ENCODE measurements around the gene MRPS31. TPM values are rescaled to one million over a fixed set of nuclear protein-coding genes. Genes with fewer than 3 reads are reported as not detected.

The MRPS31 gene
- total and polyA plus RNA-seq, 2 donors (not counting 3 experiments of a cell fraction or from before 2014, with no cell fraction given) = 7.6 to 17.8 TPM

DNA sequence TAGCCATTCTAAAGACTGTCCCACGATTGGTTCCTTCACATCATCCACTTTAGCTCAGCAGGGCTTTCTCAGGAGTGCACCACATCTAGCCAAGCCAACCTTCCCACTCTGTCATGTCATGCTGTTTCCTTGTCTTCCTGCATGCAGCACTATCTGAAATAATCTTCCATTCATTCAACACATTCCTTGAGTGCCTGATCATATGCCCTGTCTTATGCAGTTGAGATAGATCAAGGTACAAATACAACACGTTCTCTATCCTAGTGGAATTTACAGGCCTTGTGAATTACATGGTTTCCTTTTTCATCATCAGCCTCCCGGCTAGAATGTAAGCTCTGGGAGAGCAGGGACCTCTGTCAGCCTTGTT, 6.8 kb upstream of the MRPS31 start:
- dilution Hi-C loops (cut with MboI; ENCODE audit: extremely low pct_ligation_motif_present, low sequenced_read_pairs) = no loop called here
- DNase-seq (ENCODE audit: low read depth, low spot score) = no peak
- no peak overlapping the region for H3K9ac ChIP-seq (replicated peaks; ENCODE audit: extremely low read depth, insufficient read depth, low read length)
- CTCF ChIA-PET = interaction anchor here (0.7 to 2.3 kb wide), 37 partner anchors 9 to 1726 kb away, joined by 3 to 31 read pairs (median 4); partner anchors contain the start of gene SLC25A15
- no peak overlapping the region for H3K4me2 ChIP-seq (ENCODE audit: insufficient read depth, low read length)
- no peaks in the 10 kb centered on the region for H3K27me3 ChIP-seq (ENCODE audit: control insufficient read depth in 2 of 2, insufficient read depth in 2 of 2, low read length in 2 of 2)
- intact Hi-C loops (cut with micrococcal nuclease) = loop anchor here (1.0 to 10.0 kb wide), 9 partner anchors 37 to 1743 kb away; partner anchors contain the start of genes NHLRC3, PROSER1 and WBP4
- H4K20me1 ChIP-seq (replicated peaks; ENCODE audit: control insufficient read depth, extremely low read depth, insufficient read depth, low read length) = no peaks in the 10 kb centered on the region
- TF ChIP-seq JUN (IDR thresholded peaks at IDR 0.05; ENCODE audit: borderline replicate concordance, insufficient read depth, insufficient read length, low read depth) (no peak), EZH2 (IDR thresholded peaks at IDR 0.05; ENCODE audit: borderline replicate concordance, low read depth, low read length, severe bottlenecking) (no peak), POLR2A (IDR thresholded peaks at IDR 0.05; ENCODE audit: low read depth, low read length) (no peak), POLR2AphosphoS5 (IDR thresholded peaks at IDR 0.05; ENCODE audit: insufficient read depth, low read depth, low read length) (no peak)
- TF ChIP-seq, protein P1, sequence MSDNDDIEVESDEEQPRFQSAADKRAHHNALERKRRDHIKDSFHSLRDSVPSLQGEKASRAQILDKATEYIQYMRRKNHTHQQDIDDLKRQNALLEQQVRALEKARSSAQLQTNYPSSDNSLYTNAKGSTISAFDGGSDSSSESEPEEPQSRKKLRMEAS (IDR thresholded peaks at IDR 0.05; ENCODE audit: insufficient read depth, insufficient read length) = no peak
- TF ChIP-seq, protein P2, sequence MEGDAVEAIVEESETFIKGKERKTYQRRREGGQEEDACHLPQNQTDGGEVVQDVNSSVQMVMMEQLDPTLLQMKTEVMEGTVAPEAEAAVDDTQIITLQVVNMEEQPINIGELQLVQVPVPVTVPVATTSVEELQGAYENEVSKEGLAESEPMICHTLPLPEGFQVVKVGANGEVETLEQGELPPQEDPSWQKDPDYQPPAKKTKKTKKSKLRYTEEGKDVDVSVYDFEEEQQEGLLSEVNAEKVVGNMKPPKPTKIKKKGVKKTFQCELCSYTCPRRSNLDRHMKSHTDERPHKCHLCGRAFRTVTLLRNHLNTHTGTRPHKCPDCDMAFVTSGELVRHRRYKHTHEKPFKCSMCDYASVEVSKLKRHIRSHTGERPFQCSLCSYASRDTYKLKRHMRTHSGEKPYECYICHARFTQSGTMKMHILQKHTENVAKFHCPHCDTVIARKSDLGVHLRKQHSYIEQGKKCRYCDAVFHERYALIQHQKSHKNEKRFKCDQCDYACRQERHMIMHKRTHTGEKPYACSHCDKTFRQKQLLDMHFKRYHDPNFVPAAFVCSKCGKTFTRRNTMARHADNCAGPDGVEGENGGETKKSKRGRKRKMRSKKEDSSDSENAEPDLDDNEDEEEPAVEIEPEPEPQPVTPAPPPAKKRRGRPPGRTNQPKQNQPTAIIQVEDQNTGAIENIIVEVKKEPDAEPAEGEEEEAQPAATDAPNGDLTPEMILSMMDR (IDR thresholded peaks at IDR 0.05; ENCODE audit: extremely low read depth in 1 of 2, insufficient read depth in 1 of 2, low read depth in 1 of 2, low read length in 2 of 2) = no peak
- H3K36me3 ChIP-seq (ENCODE audit: control insufficient read depth in 2 of 2, extremely low read depth in 1 of 2, insufficient read depth in 2 of 2, low read length in 2 of 2) = no peaks in the 10 kb centered on the region
- H3K4me1 ChIP-seq (ENCODE audit: control insufficient read depth, extremely low read depth, insufficient read depth, low read length) = peaks cover 9% of the 10 kb centered on the region
- POLR2A ChIA-PET = no interaction called here
- no peaks in the 10 kb centered on the region for H3K79me2 ChIP-seq (ENCODE audit: control insufficient read depth, insufficient read depth, low read length)
- FAIRE-seq = no peak
- H3K4me3 ChIP-seq (replicated peaks in 1 of 3; ENCODE audit: insufficient read depth in 1 of 3, low read depth in 1 of 3, low read length in 3 of 3) = no peak overlapping the region
- no TSS peak for BruUV-seq (replicated peaks)
- H3K9me3 ChIP-seq (replicated peaks; ENCODE audit: control insufficient read depth, insufficient read depth, low read length) = no peaks in the 10 kb centered on the region
- peak overlapping the region; percentile 80 for H2AFZ ChIP-seq (ENCODE audit: low read depth, low read length)
- H3K27ac ChIP-seq (ENCODE audit: insufficient read depth, low read depth, low read length) = no peak overlapping the region
- no peaks in the 10 kb centered on the region for H3K9me1 ChIP-seq (replicated peaks; ENCODE audit: control insufficient read depth, extremely low read depth, insufficient read depth, low read length)

Measured in endothelial cell of umbilical vein (primary cell).